Measurements from ENCODE around the gene SNPH.
A peak's percentile ranks its signal among the peaks of the same experiment; 100 is the strongest.

SNPH gene

GRCh38 chr20:1306316-1307135 is 40.4 kb downstream of the SNPH start:
- DNase-seq (ENCODE audit: low spot score) = no peak

DNA sequence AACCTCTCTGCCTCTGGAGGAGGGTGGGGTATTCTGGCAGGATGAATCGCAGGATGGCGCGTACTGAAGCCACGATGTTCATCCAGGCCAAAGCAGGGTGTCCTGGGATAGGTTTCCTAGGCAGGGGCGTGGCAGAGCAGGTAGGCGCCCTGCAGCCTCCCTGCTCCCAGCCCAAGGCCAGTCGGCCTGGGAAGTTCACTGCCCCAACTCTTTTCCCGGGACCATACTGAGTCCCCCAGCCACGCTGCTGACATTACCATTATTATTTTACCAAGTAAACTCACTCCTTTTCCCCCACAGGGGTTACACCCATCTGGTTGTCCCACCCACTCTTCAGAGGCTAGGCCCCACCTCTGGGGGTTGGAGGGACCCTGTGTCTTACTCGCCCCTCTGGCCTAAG is 41.1 kb downstream of the SNPH start:
- DNase-seq (ENCODE audit: low spot score) = no peak

- DNase-seq (ENCODE audit: low spot score) = no peak
Measured at GRCh38 chr20:1307571-1307971, 41.5 kb downstream of the SNPH start.

GRCh38 chr20:1308067-1308701 is 42.1 kb downstream of the SNPH start:
- DNase-seq (ENCODE audit: low spot score) = no peak

GRCh38 chr20:1308702-1309095 is 42.6 kb downstream of the SNPH start:
- DNase-seq (ENCODE audit: low spot score) = no peak

- no peak for DNase-seq (ENCODE audit: low spot score)
Measured at GRCh38 chr20:1309439-1309847, 43.3 kb downstream of the SNPH start.

DNA sequence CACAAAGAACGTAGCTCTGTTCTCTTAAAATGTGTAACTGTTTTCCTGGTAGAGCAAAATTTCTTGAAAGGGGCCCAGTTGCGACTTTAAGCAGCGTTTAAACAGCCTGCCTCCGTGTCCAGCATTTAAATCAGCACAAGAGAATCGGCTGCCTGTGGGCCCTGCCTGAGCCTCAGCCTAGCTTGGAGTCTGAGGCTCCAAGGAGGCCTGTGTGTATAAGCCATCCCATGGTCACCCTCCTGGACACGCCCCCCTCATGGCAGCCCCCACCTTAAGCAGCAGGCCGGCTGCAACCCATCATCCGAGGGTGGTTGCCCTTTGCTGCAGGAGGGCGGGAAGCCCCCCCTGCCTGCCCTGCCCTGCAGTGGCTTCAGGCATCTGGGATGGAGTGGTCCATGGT is 44.0 kb downstream of the SNPH start:
- no peak for DNase-seq (ENCODE audit: low spot score)

DNA sequence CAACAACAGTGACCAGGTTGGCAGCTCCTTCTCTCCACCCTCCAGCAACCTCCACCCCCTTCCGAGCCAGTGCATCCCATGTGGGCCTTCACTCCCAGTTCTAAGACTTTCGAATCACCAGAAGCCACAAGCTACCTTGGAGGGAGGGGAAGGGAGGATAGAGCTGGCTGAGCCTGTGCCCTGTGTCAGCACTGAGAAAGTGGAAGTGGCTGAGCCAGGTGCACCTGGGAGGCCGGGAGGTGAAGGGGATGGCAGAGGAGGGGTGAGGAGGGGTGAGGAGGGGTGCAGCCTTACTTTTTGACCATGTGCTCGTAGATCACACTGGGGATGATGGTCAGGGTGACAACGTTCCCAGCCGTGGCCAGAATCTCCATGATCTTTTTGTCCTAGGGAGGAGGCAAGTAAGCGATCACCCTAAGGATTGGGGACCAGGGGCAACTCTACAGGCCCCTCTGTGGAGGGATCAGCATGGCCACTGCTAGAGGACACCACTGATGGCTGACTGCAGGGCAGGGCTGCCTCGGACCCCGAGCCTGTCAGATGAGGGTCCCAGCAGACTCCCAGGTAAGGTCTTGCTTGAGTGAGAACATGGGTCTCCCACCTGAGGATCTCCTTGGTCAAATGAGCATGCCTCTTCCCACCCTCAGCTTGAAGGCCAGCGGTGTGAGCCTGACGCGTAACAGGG is 44.6 kb downstream of the SNPH start:
- DNase-seq (ENCODE audit: low spot score) = no peak

DNA sequence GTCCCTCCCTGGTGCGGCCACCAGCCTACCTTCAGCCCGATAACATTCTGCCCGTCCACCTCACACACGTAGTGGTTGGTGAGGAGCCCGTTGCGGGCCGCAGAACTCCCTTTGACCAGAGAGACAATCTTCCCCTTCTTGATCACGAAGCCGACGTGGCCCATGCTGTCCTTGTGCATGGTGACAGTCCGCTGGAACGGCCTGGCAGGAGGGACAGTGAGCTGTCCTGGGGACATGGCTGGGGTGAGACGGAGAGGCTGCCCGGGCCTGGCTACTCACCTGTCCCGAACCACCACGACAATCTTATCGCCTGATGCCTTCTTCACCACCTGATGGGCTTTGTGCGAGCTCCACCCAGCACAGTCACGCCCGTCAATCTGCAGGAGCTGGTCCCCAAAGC is 46.2 kb downstream of the SNPH start:
- DNase-seq (ENCODE audit: low spot score) = no peak

- no peak for DNase-seq (ENCODE audit: low spot score)
Measured at GRCh38 chr20:1312904-1313235, 46.8 kb downstream of the SNPH start.

GRCh38 chr20:1313236-1313964 is 47.3 kb downstream of the SNPH start:
- DNase-seq (ENCODE audit: low spot score) = peak; percentile 77

DNA sequence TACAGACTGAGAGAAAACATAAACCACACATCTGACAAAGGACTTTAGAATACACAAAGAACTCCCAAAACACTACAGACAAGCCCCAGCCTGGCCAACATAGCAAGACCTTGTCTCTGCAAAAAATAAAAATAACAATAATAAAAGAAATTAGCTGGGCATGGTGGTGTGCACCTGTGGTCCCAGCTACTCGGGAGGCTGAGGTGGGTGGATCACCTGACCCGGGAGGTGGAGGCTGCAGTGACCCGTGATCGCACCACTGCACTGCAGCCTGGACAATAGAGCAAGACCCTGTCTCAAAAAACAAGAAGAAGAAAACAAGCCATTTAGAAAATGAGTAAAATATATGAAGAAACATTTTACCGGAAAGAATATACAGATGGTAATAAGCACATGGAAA is 49.7 kb downstream of the SNPH start:
- no peak for DNase-seq (ENCODE audit: low spot score)

GRCh38 chr20:1317545-1318255 is 51.6 kb downstream of the SNPH start:
- no peak for DNase-seq (ENCODE audit: low spot score)

- DNase-seq (ENCODE audit: low spot score) = no peak
Measured at GRCh38 chr20:1319051-1319450, 53.0 kb downstream of the SNPH start.

- no peak for DNase-seq (ENCODE audit: low spot score)
Measured at GRCh38 chr20:1319462-1319861, 53.4 kb downstream of the SNPH start.

- DNase-seq (ENCODE audit: low spot score) = no peak
Measured at GRCh38 chr20:1320016-1320415, 53.9 kb downstream of the SNPH start.

GRCh38 chr20:1320902-1321653 is 55.0 kb downstream of the SNPH start:
- no peak for DNase-seq (ENCODE audit: low spot score)

GRCh38 chr20:1321654-1321939 is 55.5 kb downstream of the SNPH start:
- DNase-seq (ENCODE audit: low spot score) = no peak

GRCh38 chr20:1322511-1323245 is 56.6 kb downstream of the SNPH start:
- no peak for DNase-seq (ENCODE audit: low spot score)

GRCh38 chr20:1323256-1323655 is 57.2 kb downstream of the SNPH start:
- no peak for DNase-seq (ENCODE audit: low spot score)
